HG02973 (cell line): ENCODE results near the gene SRC.
"Not testable (repeated sequence)": the region's sequence is repeated elsewhere in the genome, so short reads cannot be mapped to it uniquely, and the experiment has no call there.

Experiments used
- ATAC-seq: cut with Tn5 transposase; IDR thresholded peaks from one replicate; pipeline ENCODE4 v1.9.1; 2021; ENCODE audit warnings: moderate library complexity; ENCODE audit not compliant: unreplicated experiment

SRC gene

DNA sequence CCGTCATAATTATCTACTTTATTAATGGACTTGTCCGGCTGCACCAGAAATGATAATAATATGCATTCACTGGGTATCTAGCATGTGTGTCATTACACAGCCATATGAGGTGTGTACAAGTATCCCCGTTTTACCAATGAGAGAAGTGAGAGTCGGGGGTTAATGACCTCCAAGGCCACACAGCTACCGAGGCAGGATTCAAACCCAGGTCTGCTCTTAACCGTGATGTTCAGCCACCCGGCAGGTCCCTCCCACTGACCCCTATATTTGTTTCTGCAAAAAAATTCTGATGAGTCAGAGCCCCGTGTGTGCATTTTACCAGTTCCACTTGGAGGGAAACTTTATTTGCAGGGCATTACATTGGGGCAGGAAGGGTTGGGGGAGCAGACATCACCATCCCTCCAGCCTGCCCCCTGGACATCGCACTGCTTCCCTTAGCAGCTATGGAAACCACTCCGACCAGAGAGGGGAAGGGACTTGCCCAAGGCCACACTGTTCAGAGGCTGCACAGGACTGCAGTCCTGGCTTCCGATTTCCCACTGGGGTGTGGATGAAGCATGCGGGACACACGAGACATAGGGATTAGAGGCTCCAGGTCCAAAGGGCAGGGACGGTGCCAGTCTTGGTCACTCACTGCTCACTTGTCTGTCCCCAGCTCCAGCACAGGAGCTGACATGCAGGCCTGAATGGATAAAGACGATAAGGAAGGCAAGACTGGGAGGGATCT is 10.1 kb upstream of the SRC start:
- no peak for ATAC-seq

DNA sequence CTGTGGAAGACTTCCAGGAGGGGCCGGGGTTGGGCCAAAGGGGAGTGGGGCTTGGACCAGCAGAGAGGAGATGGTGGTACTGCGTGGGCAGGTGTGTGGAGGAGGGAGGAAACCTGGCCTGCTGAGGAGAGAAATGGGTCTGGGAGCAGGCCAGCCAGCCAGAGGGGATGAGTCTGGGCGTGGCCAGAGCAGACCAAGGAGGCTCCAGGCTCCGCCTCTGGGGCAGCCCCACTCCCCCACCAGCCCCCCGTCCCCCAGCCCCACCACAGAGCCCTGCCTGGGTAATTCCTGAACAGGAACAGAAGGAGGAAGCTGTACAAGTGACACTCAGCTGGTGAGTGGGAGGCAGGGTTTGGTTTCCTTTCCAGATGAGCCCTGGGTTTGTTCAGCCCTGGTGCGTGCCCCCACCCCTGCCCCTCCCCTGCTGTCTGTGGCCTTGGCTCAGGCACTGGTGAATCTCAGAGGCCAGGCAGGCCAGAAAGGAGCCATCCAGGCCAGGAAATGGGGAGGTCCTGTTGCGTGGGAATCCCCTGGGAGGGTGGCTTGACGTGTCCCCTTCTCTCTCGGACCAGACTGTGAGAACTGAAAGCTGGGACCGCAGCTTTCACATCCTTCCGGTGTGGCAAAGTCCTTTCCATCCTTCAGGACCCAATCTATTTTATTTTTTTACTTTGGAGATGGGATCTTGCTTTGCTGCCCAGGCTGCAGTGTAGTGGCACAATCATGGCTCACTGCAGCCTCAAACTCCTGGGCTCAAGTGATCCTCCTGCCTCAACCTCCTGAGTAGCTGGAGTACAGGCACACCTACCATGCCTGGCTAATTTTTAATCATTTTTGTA is 9.4 kb upstream of the SRC start:
- ATAC-seq: peak; percentile 56

GRCh38 chr20:37337208-37337991 is 8.5 kb upstream of the SRC start:
- no peak for ATAC-seq

DNA sequence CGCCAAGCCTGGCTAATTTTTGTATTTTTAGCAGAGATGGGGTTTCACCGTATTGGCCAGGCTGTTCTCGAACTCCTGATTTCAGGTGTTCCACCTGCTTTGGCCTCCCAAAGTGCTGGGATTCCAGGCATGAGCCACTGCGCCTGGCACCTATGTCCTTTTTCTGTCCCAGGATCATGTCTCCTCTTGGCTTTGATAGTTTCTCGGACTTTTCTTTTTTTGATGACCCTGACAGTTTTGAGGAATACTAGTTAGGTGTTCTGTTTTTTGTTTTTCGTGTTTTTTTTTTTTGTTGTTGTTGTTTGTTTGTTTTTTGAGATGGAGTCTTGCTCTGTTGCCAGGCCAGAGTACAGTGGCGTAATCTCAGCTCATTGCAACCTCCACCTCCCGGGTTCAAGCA is 7.6 kb upstream of the SRC start:
- ATAC-seq: not testable (repeated sequence)

DNA sequence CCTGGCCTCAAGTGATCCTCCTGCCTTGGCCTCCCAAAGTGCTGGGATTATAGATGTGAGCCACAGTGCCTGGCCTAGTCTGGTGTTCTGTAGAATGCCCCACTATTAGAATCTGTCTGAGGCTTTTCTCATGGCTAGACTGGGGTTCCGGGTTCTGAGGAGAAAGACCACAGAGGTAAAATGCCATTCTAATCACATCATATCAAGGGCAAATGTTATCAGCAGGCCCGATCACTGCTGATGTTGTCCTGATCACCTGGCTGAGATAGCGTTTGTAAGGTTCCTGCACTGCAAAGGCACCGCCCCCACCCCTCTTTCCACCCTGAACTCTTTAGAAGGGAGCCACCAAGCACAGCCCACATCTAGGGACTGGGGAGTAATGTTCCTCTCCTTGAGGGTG is 6.7 kb upstream of the SRC start:
- no peak for ATAC-seq

- ATAC-seq: not testable (repeated sequence)
These were observed 6.2 kb upstream of the SRC start for GRCh38 chr20:37339764-37340109.

- no peak for ATAC-seq
These were observed 4.9 kb upstream of the SRC start for GRCh38 chr20:37340998-37341397.

- ATAC-seq: no peak
These were observed 4.3 kb upstream of the SRC start for GRCh38 chr20:37341632-37342031.

DNA sequence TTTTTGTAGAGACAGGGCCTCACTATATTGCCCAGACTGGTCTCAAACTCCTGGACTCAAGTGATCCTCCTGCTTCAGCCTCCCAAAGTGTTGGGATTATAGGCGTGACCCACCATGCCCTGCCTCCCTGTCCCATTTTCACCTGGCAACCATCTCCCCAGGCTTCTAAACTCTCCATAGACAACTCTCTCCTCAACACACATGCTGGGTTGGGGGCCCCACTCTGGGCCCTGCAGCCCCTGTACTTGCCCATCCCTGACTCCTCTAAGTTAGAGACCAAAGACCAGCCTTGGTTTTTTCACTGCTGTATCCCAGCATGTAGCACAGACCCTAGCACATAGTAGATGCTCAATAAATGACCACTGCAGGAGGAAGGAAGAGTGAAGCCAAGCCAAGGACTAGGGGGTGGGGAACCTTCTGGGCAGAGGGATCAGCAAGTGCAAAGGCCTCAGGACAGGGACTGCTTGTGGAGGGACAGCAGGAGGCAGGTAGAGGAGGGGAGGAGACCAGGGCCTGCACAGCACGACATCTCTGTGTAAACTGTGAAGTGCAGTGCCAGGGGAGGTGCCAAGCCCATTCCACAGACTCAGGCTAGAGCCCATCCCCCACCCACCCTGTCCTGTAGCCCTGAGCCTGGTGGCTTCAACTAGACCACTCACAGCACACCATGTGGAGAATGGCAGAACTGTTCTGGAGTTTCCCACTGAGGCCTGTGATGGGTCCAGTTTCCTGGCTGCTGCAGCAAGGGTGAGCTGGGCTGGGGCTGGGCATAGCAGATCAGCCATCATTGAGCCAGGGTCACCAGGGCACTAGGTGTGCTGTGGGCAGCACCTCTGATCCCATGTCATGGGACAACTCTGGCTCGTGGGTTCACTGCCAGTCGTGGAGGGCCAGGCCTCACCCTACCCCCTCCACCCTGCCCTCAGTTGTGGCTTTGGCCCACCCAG is 3.4 kb upstream of the SRC start:
- ATAC-seq: no peak

DNA sequence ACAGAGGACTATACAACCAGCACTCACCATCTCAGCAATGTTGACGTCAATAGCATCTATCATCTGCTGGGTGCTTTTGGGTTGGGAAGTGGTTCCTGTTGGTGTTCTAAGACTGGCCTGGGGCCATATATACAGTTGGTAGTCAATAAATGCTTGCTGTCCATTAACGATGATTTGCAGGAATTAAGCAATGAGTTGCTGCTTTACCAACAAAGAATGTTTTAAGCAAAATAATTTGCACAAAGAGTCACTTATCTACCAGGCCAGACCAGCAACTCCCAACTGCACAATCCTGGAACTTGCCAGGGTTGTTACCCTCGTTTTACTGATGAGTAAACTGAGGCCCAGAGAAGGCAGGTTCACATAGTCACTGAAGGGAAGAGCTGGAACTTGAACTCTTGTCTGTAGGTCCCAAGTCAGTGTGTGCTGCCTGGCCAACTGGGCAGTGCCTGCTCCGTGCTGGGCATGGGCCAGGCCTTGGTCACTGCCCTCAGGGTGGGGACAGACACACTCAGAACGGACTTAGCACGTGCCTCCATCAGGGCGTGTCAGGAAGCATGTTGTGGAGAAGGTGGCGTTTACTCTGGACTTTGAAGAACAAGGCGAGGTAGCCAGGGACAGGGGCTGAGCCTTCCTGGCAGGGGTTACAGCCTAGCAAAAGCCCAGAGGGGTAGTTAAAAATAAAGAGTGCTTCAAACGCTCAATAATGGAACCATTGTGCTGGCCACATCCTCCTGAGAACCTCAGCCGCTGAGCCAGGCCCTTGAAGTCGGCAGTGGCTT is 2.5 kb upstream of the SRC start:
- no peak for ATAC-seq

- no peak for ATAC-seq
These were observed 2.0 kb upstream of the SRC start for GRCh38 chr20:37343994-37344355.

DNA sequence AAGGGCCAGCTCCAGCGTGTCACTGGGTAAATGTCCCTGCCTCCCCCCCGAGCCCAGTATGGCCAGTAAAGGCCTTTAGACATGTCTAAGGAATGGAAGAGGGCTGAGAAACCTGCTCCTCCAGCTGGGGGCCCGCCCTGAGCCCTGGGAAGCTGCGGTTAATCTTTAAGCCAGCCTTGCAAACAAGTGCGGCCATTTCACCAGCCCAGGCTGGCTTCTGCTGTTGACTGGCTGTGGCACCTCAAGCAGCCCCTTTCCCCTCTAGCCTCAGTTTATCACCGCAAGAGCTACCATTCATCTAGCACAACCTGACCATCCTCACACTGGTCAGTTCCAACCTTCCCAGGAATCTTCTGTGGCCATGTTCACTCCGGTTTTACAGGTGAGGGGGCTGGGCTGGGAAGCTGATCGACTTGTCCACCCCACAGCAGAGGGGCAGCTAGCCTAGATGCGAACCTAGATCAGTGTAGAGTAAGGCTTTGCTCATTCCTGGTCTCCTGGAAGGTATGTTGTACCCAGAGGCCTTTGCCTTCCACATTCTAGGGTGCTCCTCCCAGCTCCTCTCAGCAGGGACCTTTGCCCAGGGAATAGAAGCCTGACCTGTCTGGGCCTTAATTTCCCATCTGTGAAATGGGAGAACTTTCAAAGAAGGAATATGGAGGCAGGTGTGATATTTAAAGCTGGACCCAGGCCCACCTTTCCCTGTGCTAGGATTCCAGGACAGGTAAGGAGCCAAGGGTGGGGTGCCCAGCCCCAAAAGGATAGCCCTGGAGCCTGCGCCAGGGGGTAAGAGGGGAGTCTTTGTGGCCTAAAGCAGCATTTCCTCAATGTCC is 1.2 kb upstream of the SRC start:
- no peak for ATAC-seq

DNA sequence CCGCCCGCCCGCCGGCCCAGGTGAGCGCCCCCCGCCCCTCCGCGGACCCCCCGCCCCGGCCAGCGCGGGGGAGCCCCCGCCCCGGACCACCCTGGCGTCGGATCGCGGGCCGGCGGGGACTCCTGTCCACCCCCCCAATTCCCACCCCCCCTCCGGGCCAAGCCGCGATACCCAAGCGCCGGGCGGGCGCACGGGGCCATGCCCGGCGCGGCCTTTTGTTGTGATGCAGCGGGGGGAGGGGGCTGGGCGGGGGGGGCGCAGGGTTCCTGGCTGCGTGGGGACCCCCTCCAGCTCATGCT is 245 bp downstream of the SRC start:
- no peak for ATAC-seq

DNA sequence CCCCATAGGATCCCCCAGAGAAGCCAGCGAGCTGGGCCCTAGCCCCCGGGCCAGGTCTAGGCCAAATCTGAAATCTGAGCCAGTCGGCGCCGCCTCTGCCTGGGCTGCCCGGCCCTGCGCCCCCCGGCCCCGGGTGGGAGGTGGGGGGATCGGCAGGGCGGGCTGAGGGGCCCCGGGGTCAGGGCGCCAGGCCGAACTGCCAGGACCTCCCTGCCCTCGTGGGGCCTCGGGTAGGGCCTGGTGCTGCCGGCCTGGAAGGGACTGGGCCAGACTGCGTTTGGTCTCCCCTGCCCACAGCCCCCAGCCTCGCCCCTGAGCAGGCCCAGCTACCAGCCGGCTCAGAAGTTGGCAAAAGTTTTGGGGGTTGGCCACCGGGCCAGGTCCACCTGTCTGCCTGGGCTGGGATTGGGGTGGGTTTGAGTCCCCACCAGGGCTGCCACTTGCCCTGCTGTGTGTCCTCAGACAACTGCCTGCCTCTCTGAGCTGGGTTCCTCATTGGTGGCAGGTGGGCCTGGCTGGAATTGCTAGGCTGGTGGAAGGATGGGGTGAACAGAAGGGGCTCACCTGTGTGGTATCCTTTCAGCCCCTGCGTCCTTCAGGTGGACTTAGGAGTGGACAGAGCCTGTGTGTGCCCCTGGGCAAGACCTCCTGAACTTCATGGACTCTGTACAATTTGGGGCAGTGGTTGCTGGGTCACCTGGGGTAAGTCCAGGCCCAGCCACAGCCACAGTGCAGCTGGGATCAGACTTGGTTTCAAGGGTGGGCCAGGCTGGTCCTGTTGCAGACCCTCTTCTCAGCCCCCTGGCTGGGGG is 801 bp downstream of the SRC start:
- ATAC-seq: no peak

DNA sequence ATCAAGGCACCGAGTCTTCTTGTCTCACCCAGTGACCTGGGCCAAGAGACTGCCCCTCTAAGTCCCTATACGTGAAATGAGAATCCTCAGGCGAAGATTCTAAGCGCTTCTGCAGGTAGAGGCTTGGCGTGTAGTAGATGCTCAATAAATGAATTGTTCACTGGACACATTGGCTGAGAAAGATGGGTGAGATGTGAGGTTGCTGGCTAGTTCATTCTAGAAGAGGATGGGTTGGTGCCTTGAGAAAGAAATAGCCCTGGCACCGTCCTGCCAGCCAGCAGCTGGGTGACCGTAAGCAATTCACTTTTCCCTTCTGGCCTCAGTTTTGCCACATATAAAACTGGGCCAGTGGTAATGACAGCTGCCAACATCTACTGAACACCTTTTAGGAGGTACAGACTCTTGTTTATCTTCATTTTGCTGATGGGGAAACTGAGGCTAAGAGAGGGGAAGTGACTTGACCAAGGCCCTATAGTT is 1.4 kb downstream of the SRC start:
- ATAC-seq: no peak

DNA sequence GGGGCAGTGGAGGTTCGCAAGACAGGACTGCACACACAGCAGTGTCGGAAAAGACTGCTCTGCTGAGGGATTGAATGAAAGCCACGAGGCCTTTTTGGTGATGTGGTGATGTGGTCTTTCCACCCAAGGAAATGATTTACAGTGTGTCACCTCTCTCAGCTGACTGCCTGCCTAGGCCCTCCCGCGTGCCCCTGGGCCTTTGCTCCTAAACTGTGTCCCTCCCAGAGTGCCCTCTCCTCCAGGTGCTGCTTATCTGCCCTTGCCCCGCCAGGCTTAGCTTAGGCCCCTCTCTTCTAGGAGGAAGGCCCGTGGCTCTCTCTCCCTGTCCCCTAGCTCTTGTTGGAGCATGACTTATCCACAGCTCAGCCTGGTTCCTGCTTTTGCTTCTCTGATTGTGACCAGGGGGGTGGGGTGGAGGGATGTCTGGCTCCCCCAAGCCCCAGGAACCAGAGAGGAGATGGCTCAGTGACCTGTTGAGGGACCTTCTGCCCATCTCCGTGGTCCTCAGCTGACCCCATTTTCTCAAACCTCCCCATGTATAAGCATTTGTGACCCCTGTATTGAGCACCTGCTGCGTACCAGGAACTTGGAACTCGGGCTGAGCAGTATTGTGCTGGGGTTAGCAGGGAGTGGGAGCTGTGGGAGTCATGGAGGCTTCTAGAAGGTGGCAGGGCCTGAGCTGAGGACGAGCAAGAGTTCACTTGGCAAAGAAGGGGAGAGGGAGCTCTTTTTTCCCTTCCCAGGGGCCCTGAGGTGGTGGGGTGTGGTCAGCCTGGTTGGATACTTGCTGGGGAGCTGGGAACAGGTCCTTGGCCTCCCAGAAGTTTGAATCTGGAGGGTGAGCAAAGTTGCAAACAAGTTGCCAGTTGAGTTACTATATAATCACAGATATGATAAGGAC is 2.2 kb downstream of the SRC start:
- ATAC-seq: no peak

- no peak for ATAC-seq
These were observed 3.0 kb downstream of the SRC start for GRCh38 chr20:37348792-37349516.
